IgD-negative memory B cell (primary cell): Measurements from ENCODE around the gene NPC1L1. TPM values are rescaled to one million over a fixed set of nuclear protein-coding genes. Genes with fewer than 3 reads are reported as not detected.

Experiments
- H3K27ac Mint-ChIP-seq, 3 donors: one replicate each; pipeline ENCODE4 v1.8.0; 2020 to 2022; ENCODE audit warnings: mild to moderate bottlenecking in 3 of 3, mixed read lengths in 3 of 3, moderate library complexity in 1 of 3
- H3K27me3 Mint-ChIP-seq: one replicate; pipeline ENCODE4 v1.8.0; 2021; ENCODE audit warnings: mixed read lengths
- H3K36me3 Mint-ChIP-seq: one replicate; pipeline ENCODE4 v1.8.0; 2020; ENCODE audit warnings: mild to moderate bottlenecking, mixed read lengths
- H3K4me1 Mint-ChIP-seq, 3 donors: one replicate each; pipeline ENCODE4 v1.8.0; 2020 to 2022; ENCODE audit warnings: mixed read lengths in 3 of 3, mild to moderate bottlenecking in 1 of 3
- H3K4me3 Mint-ChIP-seq, 4 donors: one replicate each; pipeline ENCODE4 v1.8.0; 2020 to 2022; ENCODE audit warnings: mild to moderate bottlenecking in 4 of 4, mixed read lengths in 4 of 4, moderate library complexity in 3 of 4
- H3K9me3 Mint-ChIP-seq, 3 donors: one replicate each; pipeline ENCODE4 v1.8.0; 2020 to 2021; ENCODE audit warnings: mixed read lengths in 3 of 3, mild to moderate bottlenecking in 1 of 3
- polyA plus RNA-seq: library from polyadenylated mRNA; unstranded; fragments of 300-500 nt; fragmentation: Illumina TruSeq; gene quantifications from one replicate; pipeline ENCODE4 v1.2.3, GENCODE V29; 2021

The NPC1L1 gene
- polyA plus RNA-seq, 1 donor from 2014 or later: not detected

DNA sequence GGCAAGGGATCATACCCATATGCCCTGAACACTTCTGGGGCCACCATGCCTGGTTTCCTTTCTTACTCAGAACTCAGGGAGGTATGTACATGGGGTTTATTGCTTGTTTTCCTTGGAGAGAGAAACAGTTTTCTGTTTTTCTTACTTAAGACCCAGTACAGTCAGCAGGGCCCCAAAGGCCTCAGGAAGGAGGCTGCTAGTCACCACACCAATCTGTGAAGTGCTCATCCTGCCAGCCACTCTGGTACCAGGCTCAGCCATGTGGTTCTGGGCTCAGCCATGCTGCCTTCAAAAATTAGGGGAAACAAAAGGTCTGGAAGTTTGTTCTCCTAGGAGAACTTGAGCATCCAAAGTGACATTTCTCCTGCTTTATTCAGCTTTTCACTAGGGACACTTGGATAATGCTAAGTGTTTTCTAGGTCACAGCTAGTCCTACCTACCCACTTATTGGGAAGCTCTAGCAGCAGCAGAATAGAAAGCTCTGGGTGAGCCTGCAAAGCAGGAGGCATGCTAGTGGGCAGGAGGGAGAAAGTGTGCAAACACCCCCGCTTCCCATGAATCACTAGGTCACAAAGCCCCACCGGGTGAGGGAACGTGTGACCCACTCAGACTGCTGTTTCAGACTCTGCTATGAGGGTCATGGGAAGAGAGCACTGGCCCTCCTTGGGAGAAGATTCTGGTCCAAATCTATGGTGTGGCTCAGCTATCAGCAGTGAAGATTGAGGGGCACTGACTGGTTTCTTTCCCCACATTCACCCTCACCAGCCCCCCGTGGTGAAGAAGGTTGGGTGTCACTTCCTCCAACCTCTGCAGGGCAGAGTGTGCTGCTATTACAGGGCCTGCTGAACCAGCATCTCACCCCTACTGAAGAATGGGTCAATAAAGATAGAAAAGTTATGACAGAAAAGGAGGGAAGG, 74.6 kb downstream of the NPC1L1 start:
- Mint-ChIP-seq H3K9me3 (no peaks in the 10 kb centered on the region), H3K4me3 (peak overlapping the region in 1 of 4 donors; percentile 23), H3K27me3 (no peaks in the 10 kb centered on the region), H3K4me1 (peaks cover 11 to 28% (median 12%) of the 10 kb centered on the region in 3 donors), H3K36me3 (peaks cover 6% of the 10 kb centered on the region), H3K27ac (no peak overlapping the region)

DNA sequence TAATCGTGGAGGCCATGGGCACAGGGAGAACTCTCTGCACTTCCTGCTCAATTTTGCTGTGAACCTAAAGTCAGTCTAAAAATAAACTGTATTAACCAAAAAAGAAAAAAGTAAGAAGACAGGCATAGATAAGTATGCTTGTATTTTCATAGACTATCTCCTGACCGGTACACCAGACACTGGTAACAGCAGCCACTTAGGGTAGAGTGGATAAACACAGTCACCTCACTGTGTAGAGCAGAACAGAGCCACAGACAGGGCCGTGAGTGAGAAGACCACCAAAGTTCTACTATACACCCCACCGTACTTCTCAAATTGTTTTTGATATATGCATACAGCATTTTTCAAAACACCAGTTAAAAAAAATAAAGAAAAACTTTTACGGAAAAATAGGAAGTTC, 75.6 kb downstream of the NPC1L1 start:
- no peaks in the 10 kb centered on the region for H3K9me3 Mint-ChIP-seq
- no peaks in the 10 kb centered on the region for H3K27me3 Mint-ChIP-seq
- peaks cover 6% of the 10 kb centered on the region for H3K36me3 Mint-ChIP-seq
- no peak overlapping the region for H3K27ac Mint-ChIP-seq
- no peak overlapping the region for H3K4me3 Mint-ChIP-seq
- H3K4me1 Mint-ChIP-seq: peaks cover 18 to 39% (median 20%) of the 10 kb centered on the region in 3 donors

DNA sequence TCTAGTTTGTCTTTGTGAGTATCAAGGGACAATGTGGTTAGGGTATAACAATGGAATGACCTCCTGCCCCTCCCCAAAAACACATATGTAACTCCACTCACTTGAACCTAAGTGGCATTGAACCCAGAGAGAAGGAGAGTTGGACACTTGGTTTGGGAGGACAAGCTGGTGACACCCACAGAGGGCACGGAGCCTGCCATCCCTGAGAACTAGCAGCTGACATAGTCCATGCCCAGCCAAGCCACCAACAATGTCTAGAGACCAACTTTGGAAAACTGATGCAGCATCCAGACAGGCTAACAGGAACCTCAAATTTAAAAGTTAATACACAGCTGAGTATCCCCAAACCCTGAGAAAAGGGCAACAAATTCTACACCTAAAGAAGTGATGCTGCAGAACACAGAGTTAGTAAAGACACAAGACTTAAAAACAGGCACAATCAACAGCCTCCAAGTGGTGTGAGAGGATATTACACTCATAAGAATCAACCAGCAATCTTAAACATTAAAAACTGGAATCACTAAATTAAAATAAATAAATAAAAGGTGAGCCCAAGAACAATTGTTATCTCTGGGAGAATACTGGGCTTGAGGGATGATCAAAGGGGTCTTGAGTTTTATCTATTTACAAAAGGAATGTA, 77.8 kb downstream of the NPC1L1 start:
- peaks cover 9% of the 10 kb centered on the region for H3K36me3 Mint-ChIP-seq
- H3K4me3 Mint-ChIP-seq: no peak overlapping the region
- peaks cover 16 to 40% (median 22%) of the 10 kb centered on the region in 3 donors for H3K4me1 Mint-ChIP-seq
- H3K27ac Mint-ChIP-seq: no peak overlapping the region
- no peaks in the 10 kb centered on the region for H3K9me3 Mint-ChIP-seq
- peaks cover 2% of the 10 kb centered on the region for H3K27me3 Mint-ChIP-seq

Other genes with a start within 250 kb of the NPC1L1 start
- gene CAMK2B, start 215.7 kb downstream of the NPC1L1 start, polyA plus RNA-seq: not detected
- gene NUDCD3, start 50.7 kb downstream of the NPC1L1 start, polyA plus RNA-seq: 57.4 TPM
- 52.0 TPM for gene DDX56, start 32.6 kb upstream of the NPC1L1 start, polyA plus RNA-seq
- 59.9 TPM for gene TMED4, start 40.9 kb upstream of the NPC1L1 start, polyA plus RNA-seq
- 26.6 TPM for gene OGDH, start 65.3 kb upstream of the NPC1L1 start, polyA plus RNA-seq
- gene ZMIZ2, start 207.5 kb upstream of the NPC1L1 start, polyA plus RNA-seq: 15.5 TPM